Activated CD8-positive, alpha-beta T cell treated with anti-CD3 and anti-CD28 coated beads for 36 hours (primary cell): ENCODE data around the gene PATL1. TPM values are rescaled to one million over a fixed set of nuclear protein-coding genes. Genes with fewer than 3 reads are reported as not detected.
"Not testable (repeated sequence)": the region's sequence is repeated elsewhere in the genome, so short reads cannot be mapped to it uniquely, and the experiment has no call there.

ENCODE experiments used
- ATAC-seq: fragments of 200-7000 bp; cut with Tn5 transposase; one replicate; pipeline ENCODE4 v1.10.0; 2021; ENCODE audit warnings: mild to moderate bottlenecking, moderate library complexity
- CTCF ChIA-PET: fragments of 350-600 bp; sonication (Branson Sonifier 250); formaldehyde crosslinking; loops from one replicate; lab custom pipeline; 2021; ENCODE audit warnings: antibody characterized with exemption; lab: Charles Lee
- POLR2A ChIA-PET: fragments of 350-600 bp; sonication (Branson Sonifier 250); formaldehyde crosslinking; loops from one replicate; lab custom pipeline; 2021; ENCODE audit warnings: antibody characterized with exemption; lab: Charles Lee
- DNase-seq: peaks from one replicate; pipeline ENCODE4 v3.0.0-alpha.2; 2020
- H3K27ac Mint-ChIP-seq: one replicate; pipeline ENCODE4 v1.8.0; 2021; ENCODE audit warnings: mild to moderate bottlenecking, mixed read lengths
- H3K27me3 Mint-ChIP-seq: one replicate; pipeline ENCODE4 v1.8.0; 2021; ENCODE audit warnings: mixed read lengths
- H3K36me3 Mint-ChIP-seq: one replicate; pipeline ENCODE4 v1.8.0; 2021; ENCODE audit warnings: low read depth, mixed read lengths
- H3K4me1 Mint-ChIP-seq: one replicate; pipeline ENCODE4 v1.8.0; 2021; ENCODE audit warnings: low read depth, mixed read lengths
- H3K4me3 Mint-ChIP-seq: one replicate; pipeline ENCODE4 v1.8.0; 2021; ENCODE audit warnings: mild to moderate bottlenecking, moderate library complexity, mixed read lengths
- H3K9me3 Mint-ChIP-seq: one replicate; pipeline ENCODE4 v1.8.0; 2021; ENCODE audit warnings: mixed read lengths
- CTCF ChIP-seq: fragments of 200-600 bp; IDR thresholded peaks from one replicate; pipeline ENCODE4 v1.8.0; 2022; ENCODE audit warnings: antibody characterized with exemption, mild to moderate bottlenecking
- intact Hi-C: fragments of 100-400 bp; cut with micrococcal nuclease; formaldehyde crosslinking; loops from one replicate; pipeline ENCODE4 v1.10.0; 2022
- total RNA-seq, 2 experiments: library from RNA; stranded (reverse); gene quantifications; one replicate each; pipeline ENCODE4 v1.2.3, GENCODE V29; 2021

PATL1 gene
- total RNA-seq, 2 experiments from 2014 or later: 59.5 to 60.6 TPM

- Mint-ChIP-seq H3K4me1 (no peaks in the 10 kb centered on the region), H3K9me3 (no peaks in the 10 kb centered on the region), H3K36me3 (no peaks in the 10 kb centered on the region), H3K27me3 (peaks cover 10% of the 10 kb centered on the region), H3K27ac (no peak overlapping the region), H3K4me3 (no peak overlapping the region)
- ATAC-seq: no peak
- ChIA-PET CTCF (interaction anchor here (0.6 kb wide), 1 partner anchor 23 kb away, joined by 3 read pairs; no protein-coding TSS in a partner anchor), POLR2A (interaction anchor here (0.6 kb wide), 1 partner anchor 185 kb away, joined by 3 read pairs; no protein-coding TSS in a partner anchor)
- intact Hi-C loops: no loop called here
- TF ChIP-seq CTCF: no peak
- DNase-seq: no peak
Measured at GRCh38 chr11:59707371-59707770, 38.5 kb upstream of the PATL1 start.

GRCh38 chr11:59706518-59707285 lies 37.9 kb upstream of the PATL1 start:
- H3K36me3 Mint-ChIP-seq: no peaks in the 10 kb centered on the region
- ChIA-PET CTCF (no interaction called here), POLR2A (no interaction called here)
- no peak for ATAC-seq
- TF ChIP-seq CTCF: no peak
- no peak overlapping the region for H3K4me3 Mint-ChIP-seq
- peaks cover 10% of the 10 kb centered on the region for H3K27me3 Mint-ChIP-seq
- DNase-seq: no peak
- H3K4me1 Mint-ChIP-seq: no peaks in the 10 kb centered on the region
- intact Hi-C loops: no loop called here
- no peaks in the 10 kb centered on the region for H3K9me3 Mint-ChIP-seq
- no peak overlapping the region for H3K27ac Mint-ChIP-seq

GRCh38 chr11:59705294-59705693 lies 36.5 kb upstream of the PATL1 start:
- TF ChIP-seq CTCF: no peak
- no peak overlapping the region for H3K4me3 Mint-ChIP-seq
- intact Hi-C loops: no loop called here
- DNase-seq: no peak
- POLR2A ChIA-PET: no interaction called here
- no peaks in the 10 kb centered on the region for H3K4me1 Mint-ChIP-seq
- H3K27ac Mint-ChIP-seq: no peak overlapping the region
- H3K36me3 Mint-ChIP-seq: no peaks in the 10 kb centered on the region
- H3K9me3 Mint-ChIP-seq: no peaks in the 10 kb centered on the region
- H3K27me3 Mint-ChIP-seq: peaks cover 10% of the 10 kb centered on the region
- ATAC-seq: no peak
- CTCF ChIA-PET: no interaction called here

GRCh38 chr11:59703515-59703914 lies 34.7 kb upstream of the PATL1 start:
- H3K27me3 Mint-ChIP-seq, intact Hi-C loops, H3K4me3 Mint-ChIP-seq, DNase-seq, H3K4me1 Mint-ChIP-seq, H3K36me3 Mint-ChIP-seq, H3K9me3 Mint-ChIP-seq, CTCF ChIA-PET, ATAC-seq, H3K27ac Mint-ChIP-seq, POLR2A ChIA-PET: not testable (repeated sequence)

- H3K27ac Mint-ChIP-seq, ATAC-seq, CTCF ChIA-PET, H3K36me3 Mint-ChIP-seq, H3K9me3 Mint-ChIP-seq, POLR2A ChIA-PET, H3K4me3 Mint-ChIP-seq, DNase-seq, H3K4me1 Mint-ChIP-seq, intact Hi-C loops: not testable (repeated sequence)
- H3K27me3 Mint-ChIP-seq: peaks cover 10% of the 10 kb centered on the region
Measured at GRCh38 chr11:59700157-59700556, 31.3 kb upstream of the PATL1 start.

- no peak for DNase-seq
- no peak overlapping the region for H3K4me3 Mint-ChIP-seq
- H3K27me3 Mint-ChIP-seq: peaks cover 8% of the 10 kb centered on the region
- TF ChIP-seq CTCF: no peak
- H3K36me3 Mint-ChIP-seq: peaks cover 2% of the 10 kb centered on the region
- CTCF ChIA-PET: no interaction called here
- no peak overlapping the region for H3K27ac Mint-ChIP-seq
- H3K9me3 Mint-ChIP-seq: peaks cover 3% of the 10 kb centered on the region
- ATAC-seq: no peak
- intact Hi-C loops: no loop called here
- POLR2A ChIA-PET: no interaction called here
- no peaks in the 10 kb centered on the region for H3K4me1 Mint-ChIP-seq
Measured at GRCh38 chr11:59698506-59698905, 29.7 kb upstream of the PATL1 start.
